ENCODE data around the gene DDX49.

- TF ChIP-seq EZH2 (IDR thresholded peaks at IDR 0.05; ENCODE audit: borderline replicate concordance) (no peak), EZH2phosphoT487 (IDR thresholded peaks at IDR 0.05; ENCODE audit: low read depth, severe bottlenecking, unreplicated experiment) (no peak)
Measured at GRCh38 chr19:18879579-18880373, 39.7 kb upstream of the DDX49 start.
